ENCODE results near the gene ARHGAP4.

DNA sequence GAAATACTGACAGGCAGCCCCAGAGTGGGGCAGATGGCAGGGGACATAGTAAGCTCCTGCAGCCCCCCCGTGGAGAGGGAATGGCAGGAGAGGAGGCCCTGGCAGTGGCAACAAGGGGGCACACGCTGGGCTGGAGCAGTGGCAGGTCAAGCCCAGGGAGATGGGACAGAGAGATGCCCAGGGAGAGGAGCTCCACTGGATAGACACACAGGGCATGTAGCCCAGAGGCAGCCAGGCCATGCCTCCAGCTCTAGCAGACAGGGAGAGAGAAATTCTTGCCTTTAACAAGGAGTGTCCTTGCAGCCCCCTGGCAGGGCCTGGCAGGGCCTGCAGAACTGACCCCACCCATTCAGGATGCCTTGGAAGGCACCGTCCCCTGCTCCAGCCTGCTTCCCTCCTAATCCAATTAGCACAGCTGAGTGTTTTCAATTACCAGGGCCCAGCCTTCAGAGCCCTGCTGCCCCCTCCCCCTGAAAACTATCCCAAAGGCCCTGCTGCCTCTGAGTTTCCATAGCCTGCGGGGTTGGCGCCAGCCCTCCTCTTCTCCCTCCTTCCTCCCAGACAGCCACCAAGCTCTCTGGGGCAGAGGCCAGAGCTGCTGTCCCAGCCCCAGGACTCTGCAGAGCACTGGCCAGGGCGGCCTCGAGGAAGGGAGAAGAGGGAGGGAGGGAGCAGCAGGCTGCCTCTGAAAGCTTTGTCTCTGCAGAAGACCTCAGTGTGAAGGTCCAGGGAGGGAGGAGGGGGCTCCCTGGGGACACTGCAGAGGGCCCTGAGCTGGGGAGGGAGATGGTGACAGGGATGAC, 52.6 kb downstream of the ARHGAP4 start:
- TF ChIP-seq, protein P1, sequence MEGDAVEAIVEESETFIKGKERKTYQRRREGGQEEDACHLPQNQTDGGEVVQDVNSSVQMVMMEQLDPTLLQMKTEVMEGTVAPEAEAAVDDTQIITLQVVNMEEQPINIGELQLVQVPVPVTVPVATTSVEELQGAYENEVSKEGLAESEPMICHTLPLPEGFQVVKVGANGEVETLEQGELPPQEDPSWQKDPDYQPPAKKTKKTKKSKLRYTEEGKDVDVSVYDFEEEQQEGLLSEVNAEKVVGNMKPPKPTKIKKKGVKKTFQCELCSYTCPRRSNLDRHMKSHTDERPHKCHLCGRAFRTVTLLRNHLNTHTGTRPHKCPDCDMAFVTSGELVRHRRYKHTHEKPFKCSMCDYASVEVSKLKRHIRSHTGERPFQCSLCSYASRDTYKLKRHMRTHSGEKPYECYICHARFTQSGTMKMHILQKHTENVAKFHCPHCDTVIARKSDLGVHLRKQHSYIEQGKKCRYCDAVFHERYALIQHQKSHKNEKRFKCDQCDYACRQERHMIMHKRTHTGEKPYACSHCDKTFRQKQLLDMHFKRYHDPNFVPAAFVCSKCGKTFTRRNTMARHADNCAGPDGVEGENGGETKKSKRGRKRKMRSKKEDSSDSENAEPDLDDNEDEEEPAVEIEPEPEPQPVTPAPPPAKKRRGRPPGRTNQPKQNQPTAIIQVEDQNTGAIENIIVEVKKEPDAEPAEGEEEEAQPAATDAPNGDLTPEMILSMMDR (IDR thresholded peaks at IDR 0.05; ENCODE audit: low read length), result no peak
- no peak for TF ChIP-seq EZH2 (IDR thresholded peaks at IDR 0.05; ENCODE audit: borderline replicate concordance, low read length)
